Activated T-cell treated with anti-CD3 and anti-CD28 coated beads, Interleukin-2, amount 50 U/mL, for 24 hours (primary cell): ENCODE results near the gene HSP90AB1.
"Not testable (repeated sequence)": the region's sequence is repeated elsewhere in the genome, so short reads cannot be mapped to it uniquely, and the experiment has no call there.

Source experiments
- DNase-seq: peaks from one replicate; pipeline ENCODE4 v3.0.0-alpha.2; 2020
- H3K27ac Mint-ChIP-seq: 2 replicates; pipeline ENCODE4 v1.8.0; 2020; ENCODE audit warnings: mild to moderate bottlenecking, mixed read lengths
- H3K27me3 Mint-ChIP-seq: 2 replicates; pipeline ENCODE4 v1.8.0; 2020; ENCODE audit warnings: mixed read lengths
- H3K36me3 Mint-ChIP-seq: 2 replicates; pipeline ENCODE4 v1.8.0; 2020; ENCODE audit warnings: low read depth, mixed read lengths
- H3K4me1 Mint-ChIP-seq: 2 replicates; pipeline ENCODE4 v1.8.0; 2020; ENCODE audit warnings: low read depth, mixed read lengths
- H3K4me3 Mint-ChIP-seq: 2 replicates; pipeline ENCODE4 v1.8.0; 2020; ENCODE audit warnings: mild to moderate bottlenecking, moderate library complexity, mixed read lengths
- H3K9me3 Mint-ChIP-seq: 2 replicates; pipeline ENCODE4 v1.8.0; 2020; ENCODE audit warnings: mixed read lengths

HSP90AB1 gene

GRCh38 chr6:44227148-44227793 is 19.6 kb upstream of the HSP90AB1 start:
- H3K4me1 Mint-ChIP-seq = peaks cover 29% of the 10 kb centered on the region
- H3K36me3 Mint-ChIP-seq = peaks cover 81% of the 10 kb centered on the region
- H3K27ac Mint-ChIP-seq = no peak overlapping the region
- H3K4me3 Mint-ChIP-seq = no peak overlapping the region
- no peaks in the 10 kb centered on the region for H3K9me3 Mint-ChIP-seq
- H3K27me3 Mint-ChIP-seq = no peaks in the 10 kb centered on the region
- DNase-seq = no peak

- Mint-ChIP-seq H3K27me3 (no peaks in the 10 kb centered on the region), H3K27ac (no peak overlapping the region), H3K9me3 (no peaks in the 10 kb centered on the region), H3K36me3 (peaks cover 87% of the 10 kb centered on the region), H3K4me3 (no peak overlapping the region), H3K4me1 (peaks cover 21% of the 10 kb centered on the region)
- DNase-seq = no peak
Observed at GRCh38 chr6:44228031-44228430, 18.9 kb upstream of the HSP90AB1 start.

- peaks cover 90% of the 10 kb centered on the region for H3K36me3 Mint-ChIP-seq
- H3K27ac Mint-ChIP-seq = no peak overlapping the region
- H3K9me3 Mint-ChIP-seq = no peaks in the 10 kb centered on the region
- no peaks in the 10 kb centered on the region for H3K27me3 Mint-ChIP-seq
- H3K4me1 Mint-ChIP-seq = peaks cover 20% of the 10 kb centered on the region
- no peak overlapping the region for H3K4me3 Mint-ChIP-seq
- no peak for DNase-seq
Observed at GRCh38 chr6:44228433-44228832, 18.5 kb upstream of the HSP90AB1 start.

GRCh38 chr6:44228836-44229235 is 18.1 kb upstream of the HSP90AB1 start:
- DNase-seq = no peak
- no peak overlapping the region for H3K4me3 Mint-ChIP-seq
- H3K27me3 Mint-ChIP-seq = no peaks in the 10 kb centered on the region
- H3K9me3 Mint-ChIP-seq = no peaks in the 10 kb centered on the region
- H3K27ac Mint-ChIP-seq = no peak overlapping the region
- peaks cover 20% of the 10 kb centered on the region for H3K4me1 Mint-ChIP-seq
- peaks cover 94% of the 10 kb centered on the region for H3K36me3 Mint-ChIP-seq

GRCh38 chr6:44229376-44230033 is 17.4 kb upstream of the HSP90AB1 start:
- peaks cover 94% of the 10 kb centered on the region for H3K36me3 Mint-ChIP-seq
- no peak overlapping the region for H3K4me3 Mint-ChIP-seq
- no peak for DNase-seq
- no peaks in the 10 kb centered on the region for H3K27me3 Mint-ChIP-seq
- H3K27ac Mint-ChIP-seq = no peak overlapping the region
- H3K9me3 Mint-ChIP-seq = no peaks in the 10 kb centered on the region
- H3K4me1 Mint-ChIP-seq = peaks cover 16% of the 10 kb centered on the region

GRCh38 chr6:44230034-44230675 is 16.7 kb upstream of the HSP90AB1 start:
- Mint-ChIP-seq H3K4me1 (peaks cover 10% of the 10 kb centered on the region), H3K9me3 (no peaks in the 10 kb centered on the region), H3K4me3 (no peak overlapping the region), H3K27me3 (no peaks in the 10 kb centered on the region), H3K36me3 (peaks cover 94% of the 10 kb centered on the region), H3K27ac (no peak overlapping the region)
- DNase-seq = no peak

GRCh38 chr6:44231426-44231825 is 15.5 kb upstream of the HSP90AB1 start:
- H3K36me3 Mint-ChIP-seq = peaks cover 96% of the 10 kb centered on the region
- H3K27ac Mint-ChIP-seq, H3K9me3 Mint-ChIP-seq, H3K4me1 Mint-ChIP-seq, H3K27me3 Mint-ChIP-seq, DNase-seq, H3K4me3 Mint-ChIP-seq: not testable (repeated sequence)

GRCh38 chr6:44232676-44233566 is 14.0 kb upstream of the HSP90AB1 start:
- peaks cover 93% of the 10 kb centered on the region for H3K36me3 Mint-ChIP-seq
- DNase-seq = no peak
- H3K27me3 Mint-ChIP-seq = no peaks in the 10 kb centered on the region
- H3K9me3 Mint-ChIP-seq = no peaks in the 10 kb centered on the region
- H3K4me1 Mint-ChIP-seq = peaks cover 17% of the 10 kb centered on the region
- no peak overlapping the region for H3K27ac Mint-ChIP-seq
- H3K4me3 Mint-ChIP-seq = no peak overlapping the region

- Mint-ChIP-seq H3K4me3 (no peak overlapping the region), H3K27ac (no peak overlapping the region), H3K9me3 (no peaks in the 10 kb centered on the region), H3K36me3 (peaks cover 86% of the 10 kb centered on the region), H3K27me3 (no peaks in the 10 kb centered on the region), H3K4me1 (peaks cover 24% of the 10 kb centered on the region)
- DNase-seq = no peak
Observed at GRCh38 chr6:44233567-44234100, 13.3 kb upstream of the HSP90AB1 start.

- peaks cover 31% of the 10 kb centered on the region for H3K4me1 Mint-ChIP-seq
- H3K27ac Mint-ChIP-seq = no peak overlapping the region
Observed at GRCh38 chr6:44234101-44235025, 12.5 kb upstream of the HSP90AB1 start.

GRCh38 chr6:44235269-44235668 is 11.6 kb upstream of the HSP90AB1 start:
- H3K4me1 Mint-ChIP-seq = peaks cover 32% of the 10 kb centered on the region
- DNase-seq = no peak
- peak overlapping the region; percentile 1 for H3K27ac Mint-ChIP-seq
- H3K36me3 Mint-ChIP-seq = peaks cover 70% of the 10 kb centered on the region
- H3K9me3 Mint-ChIP-seq = no peaks in the 10 kb centered on the region
- no peaks in the 10 kb centered on the region for H3K27me3 Mint-ChIP-seq
- no peak overlapping the region for H3K4me3 Mint-ChIP-seq

More at GRCh38 chr6:44234101-44235025, 12.5 kb upstream of the HSP90AB1 start:
- DNase-seq = no peak
- Mint-ChIP-seq H3K27me3 (no peaks in the 10 kb centered on the region), H3K36me3 (peaks cover 79% of the 10 kb centered on the region), H3K4me3 (no peak overlapping the region), H3K9me3 (no peaks in the 10 kb centered on the region)

- H3K27ac Mint-ChIP-seq = no peak overlapping the region
- DNase-seq = no peak
- peaks cover 62% of the 10 kb centered on the region for H3K36me3 Mint-ChIP-seq
- H3K27me3 Mint-ChIP-seq = no peaks in the 10 kb centered on the region
- H3K4me1 Mint-ChIP-seq = peaks cover 32% of the 10 kb centered on the region
- no peak overlapping the region for H3K4me3 Mint-ChIP-seq
- H3K9me3 Mint-ChIP-seq = no peaks in the 10 kb centered on the region
Observed at GRCh38 chr6:44235891-44236516, 10.9 kb upstream of the HSP90AB1 start.
